Measurements from ENCODE around the gene LRRC25.

DNA sequence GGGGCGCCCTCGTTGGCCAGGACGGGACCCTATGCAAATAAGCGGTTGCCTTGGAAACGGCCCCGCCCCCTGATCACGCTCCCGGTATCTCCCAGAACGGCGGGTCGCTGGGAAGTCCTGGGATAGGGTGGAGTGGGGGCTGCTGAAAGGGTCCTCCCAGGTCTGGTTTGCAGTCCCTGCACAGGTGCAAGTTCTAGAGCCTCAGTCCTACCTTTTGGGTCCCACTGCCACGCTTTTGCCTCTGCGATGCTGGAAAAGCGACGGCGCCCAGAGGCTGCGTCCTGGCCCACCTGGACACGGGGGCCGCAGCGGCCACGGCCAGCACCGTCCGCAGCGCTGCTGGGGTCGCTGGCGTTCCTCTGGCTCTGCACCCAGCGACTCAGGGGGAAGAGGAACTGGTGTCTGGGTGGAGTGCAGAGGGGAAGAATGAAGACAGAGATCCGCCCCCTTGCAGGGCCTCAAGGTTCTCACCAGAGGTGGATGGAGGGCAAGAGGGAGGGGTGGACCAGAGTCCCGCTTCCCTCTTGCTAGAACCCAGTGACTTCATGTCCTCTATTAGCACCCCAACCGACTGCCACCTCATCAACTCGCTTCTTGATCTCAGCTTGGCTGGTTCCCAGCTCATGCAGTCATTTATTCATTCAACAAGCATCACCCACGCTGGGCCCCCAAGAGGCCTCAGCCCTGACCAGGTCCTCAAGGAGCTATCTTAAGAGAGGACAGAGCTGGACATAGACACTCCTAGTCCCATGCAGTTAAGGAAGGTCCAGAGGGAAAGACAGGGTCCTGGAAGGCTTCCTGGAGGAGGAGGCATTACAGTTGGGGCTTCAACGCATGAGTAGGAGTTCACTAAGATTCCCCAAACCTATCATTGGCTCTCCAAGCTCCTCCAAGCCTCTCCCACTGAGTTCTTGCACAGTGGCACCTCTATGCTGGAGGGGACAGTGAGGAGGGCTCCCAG is at the start of gene LRRC25:
- TF ChIP-seq, protein P1, sequence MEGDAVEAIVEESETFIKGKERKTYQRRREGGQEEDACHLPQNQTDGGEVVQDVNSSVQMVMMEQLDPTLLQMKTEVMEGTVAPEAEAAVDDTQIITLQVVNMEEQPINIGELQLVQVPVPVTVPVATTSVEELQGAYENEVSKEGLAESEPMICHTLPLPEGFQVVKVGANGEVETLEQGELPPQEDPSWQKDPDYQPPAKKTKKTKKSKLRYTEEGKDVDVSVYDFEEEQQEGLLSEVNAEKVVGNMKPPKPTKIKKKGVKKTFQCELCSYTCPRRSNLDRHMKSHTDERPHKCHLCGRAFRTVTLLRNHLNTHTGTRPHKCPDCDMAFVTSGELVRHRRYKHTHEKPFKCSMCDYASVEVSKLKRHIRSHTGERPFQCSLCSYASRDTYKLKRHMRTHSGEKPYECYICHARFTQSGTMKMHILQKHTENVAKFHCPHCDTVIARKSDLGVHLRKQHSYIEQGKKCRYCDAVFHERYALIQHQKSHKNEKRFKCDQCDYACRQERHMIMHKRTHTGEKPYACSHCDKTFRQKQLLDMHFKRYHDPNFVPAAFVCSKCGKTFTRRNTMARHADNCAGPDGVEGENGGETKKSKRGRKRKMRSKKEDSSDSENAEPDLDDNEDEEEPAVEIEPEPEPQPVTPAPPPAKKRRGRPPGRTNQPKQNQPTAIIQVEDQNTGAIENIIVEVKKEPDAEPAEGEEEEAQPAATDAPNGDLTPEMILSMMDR (IDR thresholded peaks at IDR 0.05; ENCODE audit: insufficient read depth, low read depth, low read length), result no peak
- TF ChIP-seq EZH2 (IDR thresholded peaks at IDR 0.05; ENCODE audit: insufficient read depth, low read length), result no peak

Data from astrocyte (in vitro differentiated cells and primary cell).